HL-60/S4 treated with phorbol 12-myristate 13-acetate at 8.2 ng/mL for 4 days and 3 days (cell line): ENCODE data around the gene LEFTY1.

Source experiments
- in situ Hi-C: fragments of 300-500 bp; cut with MboI; formaldehyde crosslinking; loops from 2 replicates; pipeline ENCODE4 v1.15.0; 2022; ENCODE audit warnings: low sequenced_read_pairs

Gene LEFTY1

GRCh38 chr1:225874431-225874830, 14.5 kb downstream of the LEFTY1 start:
- in situ Hi-C loops = no loop called here

DNA sequence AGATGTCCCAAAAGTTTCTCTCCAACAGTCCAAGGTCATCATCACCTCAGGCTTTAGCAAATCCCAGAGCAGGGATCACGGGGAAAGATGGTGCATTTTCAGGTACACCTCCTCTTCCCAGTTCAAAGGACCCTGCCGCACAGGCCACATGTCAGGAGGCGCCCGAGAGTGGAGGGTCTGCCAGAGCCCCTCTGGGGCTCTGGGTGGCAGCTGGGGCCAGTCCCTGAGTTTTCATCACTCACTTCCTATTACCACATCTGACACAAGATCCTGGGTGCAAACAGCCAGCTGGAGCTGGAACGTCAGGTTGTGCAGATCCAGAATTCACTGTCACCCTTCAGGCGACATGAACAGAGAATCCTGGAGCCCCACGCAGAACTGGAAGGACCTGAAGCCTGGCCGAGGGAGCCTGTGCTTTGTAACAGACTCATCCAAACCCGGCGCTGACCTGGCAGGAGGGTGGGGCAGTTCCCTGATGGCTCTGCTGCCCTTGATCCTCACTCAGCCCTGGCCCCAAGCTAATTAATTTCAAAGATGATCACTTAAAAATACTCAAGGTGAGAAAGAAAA, 15.6 kb downstream of the LEFTY1 start:
- in situ Hi-C loops = no loop called here

DNA sequence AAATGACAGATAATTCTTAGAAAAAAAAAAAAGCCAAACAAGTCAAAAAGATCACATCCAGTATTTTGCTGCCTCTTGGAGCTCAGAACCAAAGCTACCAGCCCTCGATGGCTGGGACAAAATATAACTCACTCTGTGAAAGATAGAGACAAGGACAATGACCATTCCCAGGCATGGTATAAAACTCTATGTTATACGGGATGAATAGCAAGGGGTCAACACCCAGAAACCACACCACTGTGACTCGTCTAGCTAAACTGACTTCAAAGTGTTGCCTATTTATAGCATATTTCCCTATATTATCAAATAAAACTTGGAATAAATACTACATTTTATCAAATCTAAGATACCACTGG, 16.9 kb downstream of the LEFTY1 start:
- in situ Hi-C loops = no loop called here

GRCh38 chr1:225871359-225872074, 17.4 kb downstream of the LEFTY1 start:
- in situ Hi-C loops = no loop called here

DNA sequence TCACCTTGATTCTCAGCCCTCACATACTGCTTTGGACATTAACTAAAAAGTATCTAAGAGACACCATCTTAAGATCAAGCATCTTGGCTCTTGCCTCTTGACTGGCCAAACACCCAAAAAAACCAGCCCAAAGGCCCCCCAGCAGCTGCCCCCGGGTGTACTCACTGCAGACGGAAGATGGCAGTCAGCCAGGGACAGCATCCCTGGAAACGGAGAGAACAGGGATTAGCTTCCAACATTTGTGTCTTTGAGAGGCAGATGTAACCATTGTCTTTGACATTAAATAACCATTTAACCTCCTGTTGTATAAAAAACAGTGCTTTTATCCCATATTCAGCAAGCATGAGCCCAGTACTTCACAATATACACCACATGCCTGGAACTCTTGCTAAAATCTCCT, 18.0 kb downstream of the LEFTY1 start:
- in situ Hi-C loops = no loop called here

- in situ Hi-C loops = no loop called here
Observed at GRCh38 chr1:225868631-225869330, 20.2 kb downstream of the LEFTY1 start.

- in situ Hi-C loops = no loop called here
Observed at GRCh38 chr1:225866981-225867380, 22.0 kb downstream of the LEFTY1 start.

DNA sequence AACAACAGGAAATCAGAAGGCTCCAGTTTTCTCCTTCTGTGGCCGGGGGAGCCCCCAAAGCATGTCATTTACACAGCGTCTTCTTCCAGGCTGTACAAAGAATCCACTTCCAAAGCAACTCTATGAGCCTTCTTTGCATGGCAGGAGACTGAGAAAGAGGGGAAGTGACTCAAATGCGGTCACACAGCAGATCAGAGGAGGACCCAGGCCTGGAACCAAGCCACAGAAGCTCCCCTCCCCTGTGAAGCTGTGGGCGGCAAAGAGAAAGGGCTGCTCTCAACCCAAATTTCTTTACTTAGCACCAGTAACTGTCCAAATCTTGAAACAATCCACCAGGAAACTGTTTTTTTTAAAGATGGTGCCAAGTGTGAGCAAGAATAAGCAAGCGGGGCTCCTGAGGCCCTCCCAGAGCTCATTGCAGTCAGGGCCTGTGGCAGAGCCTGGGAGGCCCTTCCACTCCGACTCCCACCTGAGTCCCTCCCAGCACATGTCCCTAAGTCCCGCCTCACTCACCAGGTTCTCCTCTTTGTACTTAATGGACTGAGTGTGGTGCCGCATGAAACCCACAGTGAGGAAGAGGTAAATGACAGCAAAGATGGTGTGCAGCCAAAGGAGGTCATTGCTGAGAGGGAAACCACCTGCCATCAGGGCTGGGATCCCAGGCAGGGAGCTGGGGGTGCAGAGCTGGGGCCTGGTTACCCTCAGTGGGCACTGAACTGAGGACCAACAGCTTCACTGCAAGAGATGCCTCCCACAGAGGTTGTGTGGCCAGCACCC, 22.7 kb downstream of the LEFTY1 start:
- in situ Hi-C loops = no loop called here

DNA sequence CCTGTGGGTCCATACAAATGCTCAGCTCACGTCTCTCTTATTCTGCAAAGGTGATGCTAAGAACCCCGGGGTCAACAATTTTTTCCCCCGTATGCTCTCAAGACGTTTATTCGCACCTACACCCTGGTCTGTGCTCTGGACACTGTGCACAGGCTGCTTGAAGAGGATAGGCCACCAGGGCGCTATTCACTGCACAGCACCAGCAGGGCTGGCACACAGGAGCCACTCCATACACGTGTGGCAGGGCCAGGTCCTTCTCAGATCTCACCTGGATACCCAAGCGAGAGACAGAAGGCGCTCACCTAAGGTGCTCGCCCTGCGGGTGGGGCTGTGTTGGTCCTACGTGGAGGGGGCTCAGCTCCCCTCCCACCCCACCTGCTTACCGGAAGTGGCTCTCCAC, 23.4 kb downstream of the LEFTY1 start:
- in situ Hi-C loops = no loop called here

DNA sequence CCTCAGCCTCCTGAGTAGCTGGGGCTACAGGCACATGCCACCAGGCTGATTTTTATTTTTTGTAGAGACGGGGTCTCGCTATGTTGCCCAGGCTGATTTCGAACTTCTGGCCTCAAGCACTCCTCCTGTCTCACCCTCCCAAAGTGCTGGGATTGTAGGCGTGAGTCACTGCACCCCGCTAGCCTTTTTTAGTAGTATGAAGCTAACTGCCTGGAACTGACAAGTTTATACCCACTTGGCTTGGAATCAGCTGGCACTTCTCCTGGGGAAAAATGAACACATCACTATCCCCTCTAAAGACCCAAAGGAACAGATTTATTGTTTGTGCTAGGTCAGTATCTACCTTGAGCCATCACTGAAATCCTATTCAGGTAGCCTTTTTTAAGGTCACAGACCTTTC, 25.8 kb downstream of the LEFTY1 start:
- in situ Hi-C loops = no loop called here

- in situ Hi-C loops = no loop called here
Observed at GRCh38 chr1:225862581-225862950, 26.4 kb downstream of the LEFTY1 start.

DNA sequence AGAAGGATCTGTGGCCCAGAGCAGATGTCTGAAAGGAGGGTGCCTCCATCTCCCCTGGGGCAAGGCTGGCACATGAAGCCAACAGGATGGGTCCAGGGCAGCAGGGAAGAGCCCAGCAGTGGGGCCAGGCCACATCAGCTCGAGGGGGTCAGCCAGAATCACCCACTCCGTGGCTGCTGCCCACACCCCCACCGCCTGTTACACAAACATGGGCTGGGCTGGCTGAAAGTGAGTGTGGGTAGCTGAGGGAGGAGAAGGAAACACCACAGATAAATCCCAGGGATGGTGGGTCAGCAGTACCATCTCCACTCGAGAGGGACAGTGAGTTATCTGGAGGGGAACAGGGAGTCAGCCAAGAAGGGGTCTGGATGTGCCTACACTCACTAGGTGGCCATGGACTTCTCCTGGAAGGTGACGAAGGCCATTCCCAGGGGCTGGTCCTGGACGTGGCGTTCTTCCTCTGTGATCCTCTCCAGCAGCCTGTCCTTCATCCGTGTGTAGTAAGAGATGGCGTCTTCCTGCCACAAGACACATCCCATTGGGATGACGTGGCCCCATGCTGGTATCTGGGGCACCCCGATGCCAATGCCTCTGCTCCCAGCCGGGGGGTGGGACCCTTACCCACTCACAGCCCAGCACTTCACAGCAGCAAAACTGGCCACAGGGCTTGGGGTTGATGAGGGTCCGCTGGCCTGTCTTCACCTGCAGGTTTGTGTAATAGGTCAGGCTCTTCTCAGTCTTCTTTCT, 26.9 kb downstream of the LEFTY1 start:
- in situ Hi-C loops = no loop called here

- in situ Hi-C loops = no loop called here
Observed at GRCh38 chr1:225860876-225861441, 28.0 kb downstream of the LEFTY1 start.

- in situ Hi-C loops = no loop called here
Observed at GRCh38 chr1:225860107-225860506, 28.8 kb downstream of the LEFTY1 start.

DNA sequence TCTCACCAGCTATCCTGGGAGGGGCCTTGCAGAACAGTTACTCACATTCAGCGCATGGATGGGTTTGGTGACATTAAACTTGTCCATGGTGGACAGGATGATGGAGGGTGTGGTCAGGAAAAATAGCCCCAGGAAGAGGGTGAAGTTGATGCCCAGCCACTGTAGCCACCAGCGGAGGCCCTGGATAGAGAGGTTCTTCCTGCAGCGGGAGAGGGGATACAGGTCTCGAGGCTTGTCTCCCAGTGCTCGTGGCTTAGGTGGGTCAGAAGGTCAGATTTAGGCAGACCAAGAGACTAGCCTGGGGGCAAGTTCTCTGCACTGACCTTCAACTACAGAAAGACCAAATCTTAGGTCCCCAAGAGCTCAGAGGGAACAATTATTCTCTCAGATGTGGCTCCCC, 29.8 kb downstream of the LEFTY1 start:
- in situ Hi-C loops = no loop called here

- in situ Hi-C loops = no loop called here
Observed at GRCh38 chr1:225857256-225857655, 31.7 kb downstream of the LEFTY1 start.

GRCh38 chr1:225855503-225856300, 33.2 kb downstream of the LEFTY1 start:
- in situ Hi-C loops = no loop called here

GRCh38 chr1:225853441-225853840, 35.5 kb downstream of the LEFTY1 start:
- in situ Hi-C loops = no loop called here

- in situ Hi-C loops = no loop called here
Observed at GRCh38 chr1:225852413-225853124, 36.4 kb downstream of the LEFTY1 start.
